Right forelimb (tissue), 1 donor: Measurements from ENCODE around the gene CTIF.

Source experiments
- DNase-seq: peaks from one replicate; pipeline ENCODE4 v3.0.0-alpha.2; 2018

CTIF gene

DNA sequence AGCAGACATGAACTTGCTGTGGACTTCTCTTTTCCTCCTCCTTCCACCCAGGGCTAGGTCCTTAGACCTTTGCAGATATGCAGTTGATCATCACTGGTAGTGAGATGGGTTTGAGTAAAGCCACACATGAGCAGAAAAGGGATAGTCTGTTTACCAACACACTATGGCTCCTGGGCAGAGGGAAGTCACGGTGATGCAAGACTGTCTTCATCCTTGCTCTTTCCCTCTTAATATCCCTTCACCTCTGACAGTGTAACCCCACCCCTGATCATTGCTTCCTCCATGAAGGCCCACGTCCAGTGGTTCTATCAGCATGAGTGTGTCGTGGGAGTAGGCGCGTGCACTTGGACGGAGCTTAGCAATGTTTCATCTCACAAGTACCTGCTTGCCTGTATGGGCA lies 223.2 kb downstream of the CTIF start:
- no peak for DNase-seq

DNA sequence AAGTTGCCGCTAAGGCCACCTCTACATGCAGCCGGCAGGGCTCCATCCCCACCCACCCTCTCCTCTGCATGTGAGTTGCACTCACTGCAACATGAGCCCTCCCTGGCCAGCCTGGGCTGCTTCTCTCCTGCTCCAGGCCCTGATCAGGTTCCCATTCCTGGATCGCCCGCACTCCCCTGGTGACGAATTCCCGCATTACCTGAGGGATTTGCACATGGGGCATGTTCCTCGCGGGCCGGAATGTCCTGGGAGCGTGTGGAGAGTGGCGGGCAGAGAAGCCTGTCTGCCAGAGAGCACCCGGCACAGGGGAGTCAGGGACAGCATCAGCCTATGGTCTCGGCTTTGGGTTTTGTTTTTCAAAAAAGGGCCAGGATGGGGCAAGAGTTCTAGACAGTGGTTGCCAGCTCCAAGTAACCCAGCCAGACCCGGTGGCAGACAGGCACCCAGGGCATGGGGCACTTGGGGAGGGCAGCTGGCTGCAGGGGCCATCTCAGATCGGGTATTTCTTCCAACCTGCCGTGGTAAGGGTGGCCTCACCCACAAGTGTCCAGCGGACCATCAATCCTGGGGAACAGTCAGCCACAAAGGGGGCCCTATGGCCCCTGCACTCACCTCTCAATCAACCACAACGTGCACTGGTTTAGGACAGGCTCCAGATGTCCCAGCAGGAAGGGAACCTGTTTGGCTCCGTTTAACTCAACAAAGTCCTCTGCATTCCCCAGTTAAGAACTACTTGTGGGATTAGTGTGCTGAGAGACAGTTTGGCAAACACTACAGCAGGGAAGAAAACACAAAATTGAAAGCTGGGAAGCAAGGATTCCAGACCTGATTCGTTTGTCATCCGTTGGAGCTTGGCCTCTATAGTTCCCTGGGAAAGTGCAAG lies 224.2 kb downstream of the CTIF start:
- no peak for DNase-seq

DNA sequence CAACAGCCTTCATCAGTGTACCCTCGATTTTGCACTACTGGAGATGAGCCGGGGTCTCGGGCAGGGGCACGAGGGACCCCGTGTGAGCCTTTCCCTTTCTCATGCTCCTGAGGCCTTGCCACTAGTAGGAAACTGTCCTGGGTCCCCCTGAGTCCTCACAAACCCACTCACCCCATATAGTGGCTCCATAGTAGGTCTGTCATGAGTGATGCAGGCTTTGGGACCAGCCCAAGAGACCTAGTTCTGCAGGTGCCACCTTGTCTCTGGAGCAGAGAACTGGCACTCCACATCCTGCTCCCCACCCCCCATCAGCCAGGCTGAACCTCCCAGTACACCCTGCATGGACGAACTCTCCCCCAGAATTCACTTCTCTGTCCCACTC lies 224.9 kb downstream of the CTIF start:
- DNase-seq, result no peak

DNA sequence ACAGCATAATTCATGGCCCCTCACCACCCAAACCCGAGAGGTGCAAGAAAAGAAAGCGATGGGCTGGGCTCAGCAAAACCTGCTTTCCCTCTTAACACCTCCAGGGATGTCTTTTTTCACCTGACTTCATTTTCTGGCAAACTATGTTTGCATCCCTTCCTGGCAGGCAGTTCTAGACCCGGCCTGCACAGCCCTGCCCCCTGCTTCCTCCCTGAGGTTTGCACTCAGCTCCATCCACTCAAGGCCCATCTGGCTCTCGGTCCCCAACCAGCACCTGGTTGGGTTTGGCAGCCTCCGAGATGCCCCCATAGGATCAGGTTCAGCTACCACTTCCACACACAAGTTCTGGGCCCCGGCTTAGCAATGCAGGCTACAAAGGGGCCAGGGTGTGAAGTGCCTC lies 226.2 kb downstream of the CTIF start:
- DNase-seq, result no peak

DNA sequence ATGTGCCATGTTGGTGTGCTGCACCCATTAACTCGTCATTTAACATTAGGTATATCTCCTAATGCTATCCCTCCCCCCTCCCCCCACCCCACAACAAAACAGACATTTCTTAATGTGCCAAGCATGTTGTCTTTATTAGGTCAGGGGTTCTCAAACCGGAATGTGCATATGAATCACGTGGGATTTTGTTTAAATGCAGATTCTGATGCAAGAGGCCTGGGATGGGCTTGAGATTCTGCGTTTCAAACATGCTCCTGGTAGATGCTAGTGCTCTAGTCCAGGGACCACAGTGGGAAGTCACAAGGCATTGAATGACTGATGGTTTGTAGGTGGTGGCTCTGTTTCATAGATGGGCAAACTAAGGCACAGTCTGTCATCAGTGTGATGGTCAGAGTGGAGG lies 227.2 kb downstream of the CTIF start:
- DNase-seq, result no peak

DNA sequence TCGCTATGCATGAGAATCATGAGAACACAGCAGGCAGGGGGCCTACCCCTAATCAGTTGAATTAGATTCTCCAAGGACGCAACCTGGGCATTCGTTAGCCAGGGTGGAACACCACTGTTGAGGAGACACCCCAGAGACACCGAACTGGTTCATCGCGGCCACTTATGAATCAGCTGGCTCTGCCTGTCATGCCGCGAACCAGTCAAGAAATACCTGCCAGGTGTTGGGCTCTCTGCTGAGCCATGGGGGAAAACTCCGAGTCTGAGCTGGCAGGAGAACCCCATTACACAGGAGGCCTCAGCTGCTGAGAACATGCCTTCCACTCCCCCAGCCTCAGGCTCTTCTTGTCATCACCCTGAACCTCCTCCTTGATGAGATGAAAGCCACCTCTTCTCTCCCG lies 227.7 kb downstream of the CTIF start:
- no peak for DNase-seq

DNA sequence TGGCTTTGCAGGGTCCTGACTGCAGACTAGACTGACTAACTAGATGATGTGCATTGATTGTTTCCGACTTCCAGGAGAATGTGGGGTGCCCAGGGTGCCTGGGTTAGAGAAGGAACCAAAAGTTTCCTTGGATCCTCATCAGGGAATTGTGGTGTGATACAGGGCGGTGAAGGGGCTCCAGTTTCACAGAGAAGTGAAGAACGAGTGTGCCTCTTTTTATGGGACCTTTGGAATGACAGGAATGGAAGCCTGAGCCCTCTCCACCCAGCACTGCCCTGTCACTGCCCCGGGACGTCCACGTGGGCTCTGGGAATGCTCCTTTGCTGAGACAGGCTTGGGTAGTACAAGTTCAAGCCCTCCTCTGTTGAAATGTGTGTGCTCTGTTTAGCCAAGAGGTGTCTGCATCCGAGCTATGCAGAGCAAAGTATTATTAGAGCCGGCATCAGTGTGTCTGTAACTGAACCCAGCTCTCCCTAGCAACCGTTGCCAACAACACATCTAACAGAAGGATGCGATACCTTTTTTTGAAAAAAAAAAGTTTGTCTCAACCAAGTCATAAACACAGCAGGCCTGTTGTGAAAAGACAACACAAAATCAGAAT lies 228.4 kb downstream of the CTIF start:
- DNase-seq, result no peak

DNA sequence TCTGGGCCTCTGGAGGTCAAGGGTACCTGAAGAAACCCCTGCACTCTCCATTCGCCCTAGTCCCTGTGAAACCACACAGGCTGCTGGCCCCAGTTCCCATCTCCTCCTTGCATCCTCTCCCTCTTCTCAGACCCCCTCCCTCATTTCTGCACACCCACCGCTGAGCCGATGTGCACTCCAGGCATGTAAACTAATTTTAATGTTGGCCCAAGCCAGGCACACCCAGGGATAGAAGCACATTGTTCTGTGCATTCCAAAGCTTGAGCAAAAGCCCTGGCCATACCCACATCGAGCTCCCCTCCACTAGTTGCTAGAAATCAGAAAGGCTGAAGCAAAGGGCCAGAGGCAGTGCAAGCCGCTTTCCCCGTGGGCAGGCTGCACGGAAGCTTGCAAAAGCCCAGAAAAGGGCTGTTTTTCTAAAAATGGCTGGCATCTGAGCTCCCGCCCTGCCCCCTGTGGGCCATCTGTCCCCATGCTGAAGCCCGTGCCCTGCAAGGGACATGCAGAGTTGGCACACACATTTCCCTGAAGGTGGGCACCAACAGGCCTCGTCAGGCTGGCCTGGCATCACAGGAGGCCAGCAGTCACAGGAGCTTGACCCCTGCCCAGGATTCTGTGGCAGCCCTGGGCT lies 230.3 kb downstream of the CTIF start:
- DNase-seq, result no peak

DNA sequence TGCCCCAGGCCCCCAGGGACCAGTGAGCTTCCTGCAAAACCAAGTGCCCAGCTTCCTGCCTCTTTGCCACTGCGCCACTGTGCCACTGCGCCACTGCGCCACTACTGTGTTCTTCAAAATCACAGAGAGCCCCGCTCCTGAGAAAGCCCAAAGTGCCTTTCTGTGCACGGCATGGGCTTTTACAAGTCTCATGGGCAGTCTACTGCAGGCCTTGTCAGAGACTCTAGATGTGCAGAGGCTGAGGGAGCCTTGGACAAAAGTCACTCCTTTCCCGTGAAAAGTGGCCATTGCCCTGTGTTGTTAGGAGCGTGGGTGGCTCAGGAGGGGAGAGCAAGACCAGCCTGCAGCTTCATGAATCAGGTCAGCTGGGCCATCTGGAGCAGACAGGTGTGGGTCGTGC lies 231.4 kb downstream of the CTIF start:
- DNase-seq, result no peak

DNA sequence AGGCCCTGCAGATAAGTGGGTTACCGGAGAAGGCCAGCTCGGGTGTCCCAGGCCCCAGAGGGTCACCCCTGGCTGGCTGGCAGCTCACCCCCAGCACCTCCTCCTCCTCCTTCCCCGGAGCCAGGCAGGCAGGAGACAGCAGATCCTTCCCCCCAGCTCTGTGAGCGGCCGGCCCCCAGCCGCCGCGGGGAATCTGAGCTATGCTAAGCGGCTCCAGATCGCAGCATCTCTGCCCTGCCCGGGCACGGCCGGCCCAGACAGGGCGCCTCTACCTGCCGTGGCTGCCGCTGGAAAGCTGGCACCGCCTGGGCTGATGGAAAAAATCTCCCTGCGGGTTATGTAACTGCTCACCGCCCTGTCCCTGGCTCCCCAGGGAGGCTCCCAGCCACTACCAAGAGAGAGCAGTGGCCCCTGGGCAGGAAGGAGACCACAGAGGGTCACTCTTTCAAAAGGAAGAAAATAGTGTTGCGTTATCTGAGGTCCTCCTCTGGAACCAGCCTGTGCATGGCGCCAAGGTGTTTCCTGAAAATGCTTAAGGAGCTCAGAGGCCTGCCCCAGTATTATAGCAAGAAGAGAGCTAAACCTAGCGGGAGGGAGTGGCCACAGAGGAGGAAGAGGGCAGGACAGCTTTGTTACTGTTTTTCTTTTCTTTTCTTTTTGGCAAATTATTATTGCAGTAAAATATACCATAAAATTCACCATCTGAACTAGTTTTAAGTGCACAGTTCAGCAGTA lies 233.0 kb downstream of the CTIF start:
- no peak for DNase-seq

DNA sequence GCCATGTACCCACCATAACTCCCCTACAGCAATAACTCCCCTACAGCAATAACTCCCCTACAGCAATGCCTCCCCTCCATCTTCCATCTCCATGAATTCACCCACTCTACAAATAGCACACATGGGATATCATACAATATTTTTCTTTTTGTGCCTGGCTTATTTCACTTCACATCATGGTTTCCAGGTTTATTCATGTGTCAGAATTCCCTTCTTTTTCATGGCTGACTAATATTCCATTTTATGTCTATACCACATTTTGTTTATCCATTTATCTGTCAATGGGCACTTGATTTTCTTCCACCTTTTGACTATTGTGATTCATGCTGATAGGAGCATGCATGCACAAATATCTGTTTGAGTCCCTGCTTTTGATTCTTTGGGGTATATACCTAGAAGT lies 233.6 kb downstream of the CTIF start:
- DNase-seq, result no peak

DNA sequence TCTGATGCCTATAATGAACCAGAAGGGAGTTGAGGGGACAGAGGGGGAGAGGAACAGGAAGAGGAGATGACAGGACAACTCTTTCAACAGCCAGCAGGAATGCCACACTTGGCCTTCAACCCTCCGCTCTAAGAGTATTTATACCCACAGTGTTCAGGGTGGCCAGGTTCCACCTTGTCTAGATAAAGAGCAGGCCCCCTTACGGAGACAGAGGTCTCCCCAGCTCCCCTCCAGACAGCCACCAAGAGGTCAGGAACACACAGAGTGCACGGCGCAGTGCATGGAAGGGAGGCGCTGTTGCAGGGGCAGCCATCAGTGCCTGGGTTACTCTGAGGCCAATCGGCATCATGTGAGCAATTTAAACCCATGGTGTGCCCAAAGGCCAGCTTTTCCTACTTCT lies 235.0 kb downstream of the CTIF start:
- DNase-seq, result no peak

DNA sequence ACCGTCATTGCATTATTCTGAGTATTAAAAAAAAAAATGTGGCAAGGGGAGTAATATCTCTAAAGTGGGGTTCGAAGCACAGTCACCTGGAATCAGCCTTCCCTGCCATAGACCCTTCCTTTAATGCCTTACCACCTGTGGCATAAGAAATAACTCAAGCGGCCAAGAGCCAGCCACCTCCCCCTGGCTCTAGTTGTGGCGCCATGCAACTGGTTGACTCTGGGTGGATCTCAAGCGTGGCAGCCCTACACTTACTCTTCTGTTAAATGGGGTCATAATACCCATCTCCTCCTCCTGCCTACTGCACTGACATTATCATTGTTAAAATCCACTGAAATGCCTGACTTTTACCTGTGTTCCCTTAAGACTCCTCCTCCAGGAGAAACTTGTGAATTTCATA lies 236.1 kb downstream of the CTIF start:
- DNase-seq, result no peak

DNA sequence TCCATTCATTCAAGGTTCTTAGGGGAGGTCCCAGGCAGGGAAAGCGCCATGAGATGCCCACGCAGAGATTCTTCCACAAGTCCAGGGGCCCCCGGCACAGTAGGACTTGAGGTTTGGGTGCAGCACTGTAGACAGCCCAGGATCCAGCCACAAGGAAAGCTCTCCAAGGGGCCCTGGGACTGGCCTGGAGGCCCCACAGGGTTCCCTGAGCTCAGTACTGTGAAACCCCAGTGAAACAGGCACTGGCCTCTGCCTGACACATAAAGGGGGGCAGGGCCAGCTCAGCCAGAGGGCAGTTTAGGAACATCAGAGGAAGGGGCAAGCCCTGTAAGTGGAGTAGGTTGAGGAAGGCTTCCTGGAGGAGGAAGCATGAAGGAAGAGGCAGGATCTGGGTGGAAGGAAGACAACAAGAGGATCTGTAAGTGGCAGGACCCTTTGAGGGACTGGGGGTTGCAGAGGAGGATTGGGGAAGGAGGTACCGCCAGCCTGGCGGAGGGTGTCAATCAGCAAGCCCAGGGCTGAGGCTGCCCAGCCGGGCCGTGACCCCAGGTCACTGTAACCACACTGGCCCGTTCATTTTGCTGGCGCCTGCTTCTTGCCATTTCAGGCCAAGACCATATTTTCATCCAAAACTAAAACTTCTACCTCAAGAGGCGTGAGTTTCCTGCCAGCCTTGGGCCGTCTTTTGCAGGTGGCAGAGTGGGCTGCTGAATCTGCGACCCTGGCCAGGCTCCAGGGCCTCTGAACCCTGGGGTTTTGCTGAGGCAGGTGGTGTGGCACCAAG lies 236.7 kb downstream of the CTIF start:
- no peak for DNase-seq

DNA sequence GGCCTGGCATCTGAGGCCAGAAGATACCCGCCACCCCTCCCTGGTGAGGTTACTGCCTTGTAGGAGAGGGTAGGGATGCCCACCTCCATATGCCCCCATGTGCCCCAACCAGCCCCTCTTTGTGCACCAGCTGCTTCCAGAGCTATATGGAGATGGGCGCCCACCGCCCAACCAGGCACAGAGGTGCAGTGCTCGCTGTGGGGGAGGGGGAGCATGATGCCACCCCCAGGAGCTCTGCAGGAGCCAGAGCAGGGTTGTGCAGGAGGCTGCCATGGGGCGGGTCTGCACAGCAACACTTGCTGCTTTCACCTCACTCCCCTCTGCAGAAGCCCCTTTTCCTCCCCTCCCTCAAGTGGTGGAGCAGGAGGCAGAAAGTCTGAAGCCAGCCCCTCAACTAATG lies 237.3 kb downstream of the CTIF start:
- DNase-seq, result no peak

DNA sequence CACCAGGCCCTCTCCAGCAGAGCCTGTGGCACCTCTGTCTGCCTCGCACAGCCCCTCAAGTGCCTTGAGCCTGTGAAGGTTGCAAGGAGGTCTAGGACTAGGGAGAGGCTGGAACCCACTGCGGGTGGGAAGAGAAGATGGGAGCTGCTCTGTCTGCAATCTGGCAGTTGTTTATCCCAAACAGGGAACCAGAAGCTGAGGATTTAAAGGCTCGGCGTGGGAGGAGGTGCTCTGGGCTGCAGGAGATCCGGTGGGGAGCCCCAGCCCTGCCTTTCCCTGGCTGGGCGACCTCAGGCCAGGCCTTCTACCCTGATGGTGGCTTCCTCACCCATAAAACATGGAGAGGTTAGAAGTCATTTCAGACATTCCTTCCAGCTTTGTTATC lies 237.8 kb downstream of the CTIF start:
- DNase-seq, result no peak

DNA sequence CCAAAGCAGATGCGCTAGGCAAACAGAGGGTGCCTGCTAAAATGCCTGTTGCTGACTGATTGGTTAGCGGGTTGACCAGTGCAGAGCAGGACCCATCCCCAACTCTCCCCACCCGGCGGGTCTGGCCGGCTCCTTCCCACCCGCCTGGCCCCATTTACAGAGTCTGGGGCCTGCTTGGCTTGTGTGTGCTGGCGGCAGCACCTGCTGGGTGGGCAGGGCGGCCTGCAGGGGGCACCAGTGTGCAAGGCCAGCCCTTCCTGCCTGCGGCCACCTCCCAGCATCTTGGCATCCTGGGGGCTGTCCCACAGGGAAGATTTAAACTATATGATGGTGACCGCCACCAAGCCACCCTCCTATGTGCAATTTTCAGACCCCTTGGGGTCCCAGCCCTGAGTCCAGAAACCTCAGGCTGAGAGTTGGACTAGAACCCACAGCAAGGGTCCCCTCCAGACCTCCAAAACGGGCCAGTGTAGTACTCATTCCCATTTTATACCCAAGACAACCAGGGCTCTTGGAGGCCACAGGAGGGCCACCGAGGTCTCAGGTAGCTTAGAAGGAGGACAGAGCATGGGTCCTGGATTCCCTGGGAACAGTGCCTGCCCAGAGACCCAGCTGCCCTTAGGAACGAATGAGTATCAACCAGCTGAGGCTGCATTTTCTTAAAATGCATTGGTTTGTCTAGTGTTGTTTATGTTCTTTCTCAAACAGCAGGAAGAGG lies 238.4 kb downstream of the CTIF start:
- peak; percentile 74 for DNase-seq

DNA sequence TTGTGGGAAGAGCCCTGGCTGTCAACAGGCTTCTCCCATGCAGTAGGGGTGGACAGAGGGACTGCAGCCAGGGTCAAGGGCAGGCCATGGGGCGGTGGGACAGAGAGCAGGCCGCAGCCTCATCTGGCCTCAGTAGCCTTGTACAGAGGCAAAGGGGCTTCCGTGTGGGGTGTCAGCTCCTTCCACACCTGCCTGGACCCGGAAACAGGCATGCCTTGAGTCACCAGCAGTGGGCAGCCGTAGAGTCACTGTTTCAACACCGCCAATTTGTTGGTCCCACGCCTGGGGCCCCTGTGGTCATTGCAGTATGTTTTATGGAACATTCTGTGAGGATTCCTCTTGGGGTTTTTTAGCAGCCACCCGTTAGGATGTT lies 238.9 kb downstream of the CTIF start:
- DNase-seq, result peak; percentile 62

DNA sequence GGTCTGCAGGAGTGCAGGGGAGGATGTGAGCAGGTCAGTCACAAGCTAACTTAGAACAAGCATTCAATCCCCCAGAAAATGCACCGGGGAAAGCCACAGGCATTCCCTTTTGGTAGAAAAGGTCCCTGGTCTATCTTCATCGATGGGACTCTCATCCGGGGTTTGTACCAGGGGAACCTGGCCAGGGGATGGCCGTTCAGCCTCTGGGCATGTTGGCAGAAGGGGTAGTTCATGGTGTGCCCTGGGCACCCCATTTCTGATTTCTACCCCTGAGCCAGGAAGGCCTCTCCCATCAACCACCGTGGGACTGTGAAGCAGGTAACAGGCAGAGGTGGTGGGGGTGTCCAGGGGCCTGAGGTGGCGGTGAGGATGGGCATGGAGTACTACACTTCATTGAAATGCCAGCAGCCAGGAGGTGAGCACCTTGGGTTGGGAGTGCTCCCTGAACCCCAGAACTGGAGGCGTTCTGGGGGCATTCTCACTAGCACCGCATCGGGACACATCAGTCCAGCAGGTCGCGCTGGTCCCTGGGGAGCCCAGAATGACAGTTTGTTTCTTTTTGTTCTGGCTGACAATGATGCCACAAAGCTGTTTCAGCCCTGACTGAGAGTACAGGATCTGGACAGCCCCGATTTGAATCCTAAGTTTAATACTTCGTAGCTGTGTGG lies 239.6 kb downstream of the CTIF start:
- no peak for DNase-seq

DNA sequence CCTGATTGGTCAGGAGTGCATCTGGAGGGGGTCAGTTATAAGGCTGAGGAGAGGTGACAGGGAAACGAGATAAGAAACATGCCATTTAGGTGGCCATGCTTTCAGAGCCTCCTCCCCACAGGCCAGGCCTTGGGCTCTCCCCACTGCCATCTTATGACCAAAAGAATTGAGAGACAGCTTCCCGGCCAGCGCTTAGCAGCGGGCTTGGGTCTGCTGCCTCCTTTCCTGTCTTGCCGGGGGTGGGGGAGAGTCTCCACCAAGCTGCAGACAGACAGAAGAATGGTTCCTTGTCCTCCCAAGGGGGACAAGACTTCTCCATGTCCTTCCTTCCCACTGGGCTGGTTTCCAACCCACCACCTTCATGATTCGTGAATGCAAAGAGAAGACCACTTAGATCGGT lies 240.6 kb downstream of the CTIF start:
- DNase-seq, result no peak

DNA sequence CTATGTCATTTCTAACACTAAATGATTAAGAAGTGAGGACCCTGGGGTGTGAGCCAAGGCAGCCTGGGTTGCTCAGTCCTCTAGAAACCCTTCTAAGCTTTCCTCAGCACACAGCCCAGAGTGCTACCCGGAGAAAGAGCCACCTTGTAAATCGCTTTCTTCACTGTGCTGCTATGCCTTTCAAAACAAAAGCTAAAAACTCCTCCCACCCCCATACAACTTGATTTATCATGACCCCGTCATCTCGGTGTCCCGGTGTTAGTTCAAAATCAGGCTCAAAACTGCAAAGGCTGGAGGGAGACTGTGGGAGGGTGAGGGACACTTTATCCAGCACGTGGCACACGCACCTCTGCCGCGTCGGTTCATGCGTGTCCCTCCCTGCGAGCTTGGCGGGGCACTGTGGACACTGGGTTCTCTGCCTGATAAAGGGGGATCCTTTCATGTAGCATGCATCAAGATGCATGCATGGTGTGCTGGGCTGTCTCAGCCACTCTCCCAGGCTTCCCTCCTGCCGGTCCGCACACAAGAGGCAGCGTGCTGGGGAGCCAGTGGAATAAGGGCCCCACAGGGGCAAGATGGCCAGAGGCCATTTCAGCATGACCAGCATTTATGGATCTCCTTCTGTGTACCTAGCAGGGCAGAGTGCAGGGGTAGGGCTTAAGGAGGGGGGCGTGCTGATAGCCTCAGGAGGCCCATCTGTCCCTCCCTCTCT lies 241.5 kb downstream of the CTIF start:
- no peak for DNase-seq
